SK-N-SH (cell line): ENCODE measurements around the gene SLC27A2.
"Not testable (repeated sequence)": the region's sequence is repeated elsewhere in the genome, so short reads cannot be mapped to it uniquely, and the experiment has no call there.

Experiments used
- CTCF ChIP-seq: fragments of 200-600 bp; sonication (generic); IDR thresholded peaks from 2 replicates; pipeline ENCODE4 v1.6.1; 2017; ENCODE audit warnings: antibody characterized with exemption, mild to moderate bottlenecking, moderate library complexity
- FOXJ3 ChIP-seq: sonication (generic); formaldehyde crosslinking; IDR thresholded peaks from 2 replicates; pipeline ENCODE4 v1.5.1; 2020; ENCODE audit warnings: mild to moderate bottlenecking, missing genetic modification reagents
- FOXM1 ChIP-seq: IDR thresholded peaks from 2 replicates; pipeline ENCODE4 v1.4.0; 2012; ENCODE audit warnings: low read depth, mild to moderate bottlenecking
- GABPA ChIP-seq: IDR thresholded peaks from 2 replicates; pipeline ENCODE4 v1.4.0; 2012; ENCODE audit warnings: low read depth, mild to moderate bottlenecking
- GATA2 ChIP-seq: sonication (generic); formaldehyde crosslinking; IDR thresholded peaks from 2 replicates; pipeline ENCODE4 v1.5.0; 2020; ENCODE audit warnings: mild to moderate bottlenecking, missing genetic modification reagents
- MAX ChIP-seq: IDR thresholded peaks from 2 replicates; pipeline ENCODE4 v1.4.0; 2012; ENCODE audit warnings: low read depth
- MXI1 ChIP-seq: IDR thresholded peaks from 2 replicates; pipeline ENCODE4 v1.6.1; 2012; ENCODE audit warnings: mild to moderate bottlenecking, low read depth, low read length, improper control_type of control experiment
- NFIC ChIP-seq: IDR thresholded peaks from 2 replicates; pipeline ENCODE4 v1.4.0; 2012; ENCODE audit warnings: borderline replicate concordance
- PBX3 ChIP-seq: IDR thresholded peaks from 2 replicates; pipeline ENCODE4; 2012
- RAD21 ChIP-seq: IDR thresholded peaks from 2 replicates; pipeline ENCODE4 v1.6.1; 2012; ENCODE audit warnings: mild to moderate bottlenecking, low read length
- REST ChIP-seq: IDR thresholded peaks from 2 replicates; pipeline ENCODE4 v1.6.1; 2012; ENCODE audit warnings: mild to moderate bottlenecking, low read depth, low read length, moderate library complexity
- SIN3A ChIP-seq: IDR thresholded peaks from 2 replicates; pipeline ENCODE4 v1.6.1; 2012; ENCODE audit warnings: low read depth, mild to moderate bottlenecking, low read length, moderate library complexity, borderline replicate concordance
- TEAD4 ChIP-seq: IDR thresholded peaks from 2 replicates; pipeline ENCODE4 v1.4.0; 2012; ENCODE audit warnings: mild to moderate bottlenecking, borderline replicate concordance; ENCODE audit not compliant: insufficient read depth
- USF1 ChIP-seq: IDR thresholded peaks from 2 replicates; pipeline ENCODE4 v1.4.0; 2012; ENCODE audit warnings: low read depth, borderline replicate concordance

- TF ChIP-seq FOXM1; CTCF; REST; GATA2; NFIC; TEAD4; MAX; FOXJ3 (CRISPR knock-in tag); PBX3; RAD21; GABPA; SIN3A; MXI1; USF1: not testable (repeated sequence)
These were observed 6.8 kb downstream of the SLC27A2 start for GRCh38 chr15:50188793-50189192.
